NCI-H146 treated with DMSO at 0.1 percent for 48 hours (cell line): Measurements from ENCODE around the gene FMN2.

Experiments used
- DNase-seq: peaks from one replicate; lab custom pipeline; 2025; ENCODE audit not compliant: unreplicated experiment; lab: John Stamatoyannopoulos, UW

The FMN2 gene

GRCh38 chr1:240096974-240097373 is 5.3 kb downstream of the FMN2 start:
- no peak for DNase-seq

DNA sequence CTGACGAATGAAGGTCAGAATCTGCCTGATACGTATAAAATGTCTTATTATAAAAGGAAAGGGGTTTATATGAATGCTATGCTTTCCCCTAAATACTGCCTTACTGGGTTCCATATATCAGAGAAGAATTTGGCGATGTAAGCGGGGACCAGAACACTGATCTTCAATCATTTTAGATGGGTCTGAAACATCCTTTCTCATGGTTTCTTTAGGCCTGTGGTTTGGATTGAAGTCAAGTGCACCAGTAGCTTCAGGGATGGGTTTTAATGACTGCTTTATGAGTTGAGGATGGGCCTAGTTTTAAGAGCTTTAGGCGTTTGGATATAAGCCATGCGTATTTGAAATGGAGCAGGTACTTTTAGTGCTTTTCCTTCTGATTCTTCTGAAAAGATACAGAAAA is 6.9 kb downstream of the FMN2 start:
- DNase-seq = no peak

DNA sequence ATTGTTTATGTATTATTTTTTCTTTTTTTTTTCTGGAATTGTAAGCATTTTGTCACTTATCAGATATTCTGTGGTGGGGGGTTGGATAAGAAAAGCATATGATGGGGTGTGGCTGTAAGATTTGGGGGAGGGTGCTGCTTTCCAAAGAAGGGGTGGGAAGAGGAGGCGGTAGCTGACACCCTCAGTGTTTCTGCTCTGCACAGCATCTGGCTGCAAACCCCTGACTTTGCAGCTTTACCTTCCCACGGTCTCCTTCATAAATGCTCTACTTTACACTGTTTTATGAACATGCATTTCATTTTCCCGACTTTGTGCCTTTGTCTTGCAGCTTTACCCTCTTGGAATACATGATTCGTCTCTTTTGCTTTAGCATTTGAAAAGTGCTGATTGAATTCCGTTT is 7.6 kb downstream of the FMN2 start:
- no peak for DNase-seq

DNA sequence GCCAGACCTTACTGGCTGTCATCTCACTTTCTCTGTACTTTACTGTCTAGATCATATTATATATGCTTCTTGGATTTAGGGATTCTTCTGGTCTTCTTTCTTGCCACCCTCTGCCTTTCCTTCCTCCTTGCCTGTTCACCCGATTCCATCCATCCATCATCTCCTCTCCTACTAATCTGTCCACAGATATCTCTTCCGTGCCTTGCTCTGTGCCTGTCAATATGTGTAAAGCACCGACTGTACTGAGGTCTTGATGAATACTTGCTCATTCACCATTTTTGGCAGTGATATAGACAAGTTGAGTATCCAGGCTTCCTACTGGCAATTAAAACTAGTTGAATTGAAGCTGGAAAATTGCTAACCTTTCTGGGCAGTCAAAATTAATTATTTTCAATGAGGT is 8.1 kb downstream of the FMN2 start:
- DNase-seq = no peak

DNA sequence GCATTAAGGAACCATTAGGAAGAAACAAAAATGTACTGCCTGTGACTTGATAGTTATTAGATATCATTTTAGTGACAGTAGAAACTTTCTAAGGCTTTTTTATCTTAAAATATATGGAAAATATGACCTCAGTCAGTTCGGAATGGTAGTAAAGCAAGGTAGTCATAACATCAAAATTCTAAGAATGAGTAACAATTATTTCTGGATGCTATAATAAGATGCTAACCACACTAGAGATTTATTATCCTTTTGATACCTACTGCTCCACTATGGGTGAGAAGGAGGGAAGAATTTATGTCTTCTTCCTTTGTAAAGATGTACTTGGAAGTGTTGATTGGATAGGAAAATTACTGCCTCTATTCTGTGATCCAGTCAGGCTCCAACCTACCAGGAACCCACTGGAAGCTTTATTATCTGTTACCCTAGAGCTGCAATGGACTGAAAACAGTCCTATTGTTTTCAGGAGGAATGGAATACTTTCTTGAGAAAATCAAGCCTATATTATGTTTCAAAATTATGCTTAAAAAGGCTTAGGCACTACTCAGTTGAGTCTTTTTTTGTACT is 8.8 kb downstream of the FMN2 start:
- no peak for DNase-seq

DNA sequence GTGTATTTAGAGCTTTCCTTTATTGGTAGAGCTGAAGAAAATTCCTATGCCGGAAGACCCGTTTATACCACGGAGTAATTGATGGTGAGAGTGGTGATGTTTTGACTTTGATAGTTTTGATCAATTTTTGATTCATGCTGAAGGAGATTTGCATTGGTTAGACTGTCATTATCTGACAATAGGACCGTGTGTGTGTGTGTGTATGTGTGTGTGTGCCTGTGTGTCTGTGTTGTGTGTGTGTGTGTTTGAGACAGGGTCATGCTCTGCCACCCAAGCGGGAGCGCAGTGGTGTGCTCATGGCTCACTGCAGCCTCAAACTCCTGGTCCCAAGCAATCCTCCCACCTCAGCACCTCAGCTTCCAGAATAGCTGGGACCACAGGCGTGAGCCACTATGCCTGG is 9.6 kb downstream of the FMN2 start:
- no peak for DNase-seq

DNA sequence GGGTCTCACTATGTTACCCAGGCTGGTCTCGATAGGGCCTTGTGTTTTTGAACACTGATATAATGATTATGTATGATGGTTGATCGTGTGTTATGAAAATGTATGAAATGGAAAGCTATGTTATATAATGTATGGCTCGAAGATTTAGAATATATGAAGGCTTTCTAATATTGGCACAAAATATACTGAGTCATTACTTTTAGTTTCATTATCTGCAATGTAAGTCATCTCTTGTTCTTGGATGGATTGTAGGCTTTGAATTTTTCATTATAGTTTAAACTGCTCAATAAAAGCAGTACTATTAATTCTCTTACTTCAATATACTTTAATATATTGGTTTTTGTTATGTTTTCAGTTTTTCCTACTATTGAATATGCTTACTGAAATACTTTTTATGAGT is 10.1 kb downstream of the FMN2 start:
- DNase-seq = no peak

DNA sequence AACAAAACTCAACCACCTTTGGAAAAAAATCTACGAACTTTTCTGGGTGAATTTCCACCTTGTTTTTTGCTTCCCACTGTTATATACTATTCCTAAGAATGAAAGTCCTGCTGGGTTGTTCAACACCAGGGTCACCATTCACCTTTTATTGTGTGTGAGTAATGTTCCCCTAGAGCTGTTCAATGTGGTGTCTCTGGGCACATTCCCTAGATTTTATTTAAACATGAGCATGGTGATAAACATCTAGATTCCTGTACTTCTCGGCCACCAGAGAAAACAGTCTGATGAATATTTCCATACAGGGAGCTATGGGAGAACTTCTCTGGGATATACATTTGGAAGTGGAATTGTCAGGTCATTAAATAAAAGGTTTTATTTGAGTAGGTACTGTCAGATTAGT is 13.0 kb downstream of the FMN2 start:
- DNase-seq = no peak

DNA sequence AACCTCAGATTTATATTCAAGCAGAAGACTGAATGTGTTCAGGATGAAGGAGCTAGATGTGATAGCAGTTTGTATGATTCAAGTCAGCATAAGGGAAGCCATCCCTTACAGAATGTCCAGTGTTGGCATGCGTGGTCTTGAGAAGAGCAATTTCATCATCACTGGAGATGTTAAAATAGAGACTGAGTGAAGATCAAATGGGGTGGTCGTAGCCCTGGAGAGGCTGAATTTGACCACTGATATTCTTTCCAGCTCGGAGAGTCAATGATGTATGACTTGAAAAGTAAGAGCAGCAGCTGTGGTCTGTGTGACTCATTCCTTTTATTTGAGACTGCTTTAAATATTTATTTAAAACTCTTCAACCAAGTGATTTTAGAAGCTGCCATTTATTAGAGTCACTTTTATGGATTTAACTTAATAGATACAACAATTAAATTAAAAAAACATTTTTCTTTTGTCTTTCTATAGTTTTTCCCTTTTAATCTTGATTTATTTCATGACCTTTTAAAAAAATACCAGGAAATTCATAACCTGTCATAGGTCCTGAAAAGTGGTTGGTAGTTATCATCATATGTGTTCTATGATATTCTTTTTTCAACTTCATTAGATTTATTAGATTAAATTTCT is 15.5 kb downstream of the FMN2 start:
- no peak for DNase-seq

DNA sequence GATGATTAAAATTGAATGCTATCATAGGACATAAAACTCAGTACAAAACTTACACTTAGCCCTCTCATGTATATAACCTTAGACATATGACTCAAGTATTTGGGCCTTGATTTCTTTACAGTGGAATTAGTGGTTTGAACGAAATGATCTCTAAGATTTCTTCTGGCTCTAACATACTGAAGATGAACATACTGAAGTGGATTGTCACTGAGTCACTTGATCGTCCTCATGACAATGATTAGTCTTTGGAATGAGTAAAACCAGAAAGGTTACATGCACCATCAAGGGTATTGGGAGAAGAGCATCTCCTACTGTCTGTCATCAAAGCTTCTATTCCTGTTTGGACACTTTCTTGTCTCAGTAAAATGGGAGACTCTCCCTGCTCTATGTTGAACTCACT is 17.4 kb downstream of the FMN2 start:
- no peak for DNase-seq

DNA sequence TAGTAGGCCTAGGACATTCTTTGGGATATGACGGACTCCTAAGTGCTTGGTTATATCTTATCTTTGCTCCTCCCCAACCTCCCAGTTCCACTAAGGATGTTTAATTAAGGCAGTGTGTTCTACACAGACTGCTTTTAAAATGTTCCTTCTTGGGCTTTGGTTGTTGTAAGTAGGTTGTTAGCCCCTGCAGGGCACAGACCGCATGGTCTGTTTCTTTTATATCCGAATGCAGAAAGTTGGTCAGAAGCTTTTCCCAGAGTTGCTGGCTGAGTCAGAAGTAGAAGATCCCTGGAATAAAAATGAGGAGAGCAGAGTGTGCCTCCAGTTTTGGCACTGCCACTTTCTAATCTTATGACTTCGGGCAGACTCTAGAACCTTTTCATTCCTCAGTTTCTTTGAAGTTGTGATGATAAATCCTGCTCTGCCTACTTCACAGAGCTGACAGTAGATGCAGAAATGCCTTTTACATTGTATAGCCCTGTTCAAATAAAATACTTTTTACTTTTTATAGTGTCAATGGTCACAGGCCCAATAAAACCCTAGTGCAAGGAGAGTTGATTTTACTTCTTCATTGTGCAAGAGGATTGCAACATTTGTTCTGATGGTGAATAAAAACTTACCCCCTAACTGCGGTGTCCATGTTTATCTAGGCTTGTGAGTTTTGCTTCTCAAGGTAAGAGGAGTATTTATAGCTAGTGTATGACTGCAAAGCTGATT is 18.4 kb downstream of the FMN2 start:
- no peak for DNase-seq

DNA sequence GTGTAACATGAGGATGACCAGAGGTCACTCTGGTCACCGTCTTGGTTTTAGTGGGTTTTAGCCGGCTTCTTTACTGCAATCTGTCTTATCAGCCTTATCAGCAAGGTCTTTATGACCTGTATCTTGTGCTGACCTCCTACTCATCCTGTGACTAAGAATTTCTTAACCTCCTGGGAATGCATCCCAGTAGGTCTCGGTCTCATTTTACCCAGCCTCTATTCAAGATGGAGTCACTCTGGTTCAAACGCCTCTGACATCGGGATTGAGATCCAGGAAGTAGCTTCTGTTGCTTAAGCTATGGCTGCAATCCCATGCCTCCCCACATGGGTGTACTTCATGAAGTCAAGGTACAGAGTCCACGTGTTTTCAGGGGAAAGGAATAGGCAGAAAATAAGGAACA is 19.9 kb downstream of the FMN2 start:
- DNase-seq = no peak

GRCh38 chr1:240114222-240114621 is 22.5 kb downstream of the FMN2 start:
- DNase-seq = peak; percentile 75

GRCh38 chr1:240115831-240116230 is 24.1 kb downstream of the FMN2 start:
- no peak for DNase-seq

DNA sequence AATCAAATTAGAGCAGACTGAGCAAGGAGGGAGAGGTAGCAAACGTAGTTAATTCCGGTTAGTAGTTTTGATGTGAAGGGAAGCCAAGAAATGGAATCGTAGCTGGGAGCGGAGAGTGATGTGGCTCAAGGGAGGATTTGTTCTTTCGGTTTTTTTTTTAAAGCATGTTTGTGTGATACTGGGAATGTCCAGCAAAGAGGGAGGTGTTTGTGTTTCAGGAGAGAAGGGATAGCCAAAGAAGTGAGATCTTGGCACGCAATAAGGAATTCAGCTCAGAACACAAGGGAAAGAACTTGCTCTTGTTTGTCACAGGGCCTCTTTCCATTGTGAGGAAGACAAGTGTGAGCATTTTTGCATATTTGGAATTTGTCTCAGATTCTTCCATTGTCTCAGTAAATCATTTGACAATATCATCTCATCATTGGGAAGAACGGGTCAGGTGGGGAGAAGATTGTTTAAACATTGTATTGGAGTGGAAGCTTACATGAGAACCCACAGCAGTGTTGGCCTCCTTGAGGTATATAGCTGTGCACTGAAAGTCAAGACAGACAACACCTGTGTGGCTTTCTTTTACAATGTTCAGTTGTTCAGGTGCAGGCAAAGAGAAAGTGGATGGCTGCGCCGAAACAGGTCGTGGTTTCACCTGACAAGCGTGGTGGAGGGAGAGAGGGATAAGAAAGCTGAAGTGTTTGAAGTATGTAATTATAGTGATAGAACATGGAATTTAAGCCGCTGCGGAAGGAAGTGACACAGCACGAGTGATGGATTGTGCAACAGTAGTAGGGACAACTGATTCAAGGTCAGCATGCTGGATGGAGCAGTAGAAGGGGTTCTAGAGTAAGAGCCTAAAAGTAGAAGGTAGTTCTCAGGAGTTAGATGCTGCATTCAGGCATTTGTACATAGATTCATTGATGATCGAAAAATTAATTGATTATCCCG is 25.4 kb downstream of the FMN2 start:
- DNase-seq = no peak

DNA sequence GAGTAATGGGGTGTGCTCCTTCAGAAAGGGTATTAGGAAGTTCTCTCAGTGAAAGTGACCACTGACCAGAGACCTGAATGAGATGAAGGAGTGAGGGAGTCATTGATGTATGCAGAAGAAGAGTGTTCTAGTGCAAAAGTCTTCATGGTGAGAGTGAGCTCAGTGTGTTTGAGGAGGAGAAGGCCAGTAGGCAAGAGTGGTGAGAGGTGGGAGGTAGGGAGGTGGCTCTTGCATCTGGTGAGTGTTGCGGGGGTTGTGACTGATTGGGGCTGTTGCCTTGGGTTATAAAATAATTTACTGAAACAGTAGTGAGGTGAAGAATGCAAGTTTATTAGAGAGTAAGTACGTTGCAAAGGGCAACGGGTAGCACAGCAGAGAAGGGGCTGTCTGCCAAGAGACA is 26.2 kb downstream of the FMN2 start:
- DNase-seq = no peak

GRCh38 chr1:240122639-240123613 is 31.2 kb downstream of the FMN2 start:
- peak; percentile 91 for DNase-seq

- no peak for DNase-seq
Measured at GRCh38 chr1:240126821-240127220, 35.1 kb downstream of the FMN2 start.

DNA sequence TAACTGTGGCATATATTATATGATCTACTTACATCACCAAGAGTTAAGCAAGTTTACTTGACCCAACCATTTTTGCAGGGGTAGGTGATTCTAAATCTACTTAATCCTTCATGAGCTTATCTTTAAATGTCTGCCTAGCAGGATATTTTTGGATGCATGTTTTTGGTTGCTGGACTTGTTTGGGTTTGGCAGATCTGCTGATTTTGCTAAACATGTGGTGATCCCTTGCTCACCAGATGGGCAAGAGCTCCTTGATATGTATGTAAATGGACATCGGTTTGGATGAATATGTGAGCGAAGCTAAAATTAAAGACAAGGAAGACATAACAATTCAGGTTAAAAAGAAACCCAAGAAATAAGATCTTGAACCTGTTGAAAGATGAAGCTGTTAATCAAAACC is 36.7 kb downstream of the FMN2 start:
- DNase-seq = no peak

DNA sequence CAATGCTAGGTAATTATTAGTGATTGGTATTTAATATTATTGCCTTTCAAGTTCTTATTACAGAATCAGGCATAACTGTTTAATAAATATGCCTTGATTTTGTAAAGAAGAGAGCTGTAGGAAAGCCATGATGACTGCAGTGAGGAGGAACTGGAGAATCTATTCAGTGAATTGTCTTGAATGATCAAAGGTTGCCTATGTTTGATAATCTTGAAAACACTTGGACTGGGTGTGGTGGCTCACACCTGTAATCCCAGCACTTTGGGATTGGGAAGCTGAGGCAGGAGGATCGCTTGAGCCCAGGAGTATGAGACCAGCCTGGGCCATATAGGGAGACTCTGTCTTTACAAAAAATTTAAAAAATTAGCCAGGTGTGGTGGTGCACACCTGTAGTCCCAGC is 42.4 kb downstream of the FMN2 start:
- no peak for DNase-seq
